IMR-90 (cell line): Measurements from ENCODE around the gene CNOT2. TPM values are rescaled to one million over a fixed set of nuclear protein-coding genes. Genes with fewer than 3 reads are reported as not detected.

Source experiments
- ATAC-seq: fragments of 200-7000 bp; cut with Tn5 transposase; 2 replicates; pipeline ENCODE4 v1.9.1; 2020; ENCODE audit warnings: low read depth, mild to moderate bottlenecking, moderate library complexity
- BruUV-seq: library from RNA; stranded (reverse); fragments of 400-500 nt; replicated peaks from 2 replicates; lab custom pipeline; 2021; lab: Mats Ljungman, UMichigan
- CTCF ChIA-PET: fragments of 300-600 bp; formaldehyde crosslinking; extraction: SDS; loops from one replicate; lab custom pipeline; 2021; ENCODE audit warnings: antibody characterized with exemption; lab: Yijun Ruan, JAX
- POLR2A ChIA-PET: fragments of 300-600 bp; sonication (Branson Sonifier 250); formaldehyde crosslinking; loops from one replicate; lab custom pipeline; 2022; ENCODE audit warnings: antibody characterized with exemption; ENCODE audit not compliant: unreplicated experiment; lab: Charles Lee
- DNase-seq: peaks from one replicate; pipeline ENCODE4 v3.0.0; 2013
- H2AFZ ChIP-seq: replicated peaks from 2 replicates; pipeline ENCODE3; 2013; ENCODE audit warnings: low read length, mild to moderate bottlenecking; ENCODE audit not compliant: poor library complexity
- H2AK5ac ChIP-seq: 2 replicates; pipeline ENCODE4 v1.6.1; 2013; ENCODE audit warnings: low read depth, low read length, inconsistent platforms
- H2AK9ac ChIP-seq: replicated peaks from 2 replicates; pipeline ENCODE3; 2013; ENCODE audit warnings: mild to moderate bottlenecking, low read depth, low read length, moderate library complexity; ENCODE audit not compliant: poor library complexity
- H2BK120ac ChIP-seq: 2 replicates; pipeline ENCODE4 v1.6.1; 2013; ENCODE audit warnings: low read depth, low read length, inconsistent platforms
- H2BK15ac ChIP-seq: 3 replicates; pipeline ENCODE4 v1.6.1; 2013; ENCODE audit warnings: low read depth, low read length, inconsistent platforms
- H2BK20ac ChIP-seq: 2 replicates; pipeline ENCODE4 v1.6.1; 2013; ENCODE audit warnings: low read depth, mild to moderate bottlenecking, inconsistent platforms, low read length, moderate library complexity
- H2BK5ac ChIP-seq: 2 replicates; pipeline ENCODE4 v1.6.1; 2013; ENCODE audit warnings: mild to moderate bottlenecking, low read depth, low read length, inconsistent platforms; ENCODE audit not compliant: poor library complexity, severe bottlenecking
- H3K14ac ChIP-seq: replicated peaks from 2 replicates; pipeline ENCODE4 v1.6.1; 2013; ENCODE audit warnings: low read depth, low read length, inconsistent platforms
- H3K18ac ChIP-seq: 2 replicates; pipeline ENCODE4 v1.6.1; 2013; ENCODE audit warnings: low read depth, low read length, control low read depth
- H3K23ac ChIP-seq: 2 replicates; pipeline ENCODE4 v1.6.1; 2013; ENCODE audit warnings: low read depth, low read length, inconsistent platforms
- H3K27ac ChIP-seq: 2 replicates; pipeline ENCODE4 v1.5.1; 2013; ENCODE audit warnings: mild to moderate bottlenecking, control low read depth, low read length; ENCODE audit not compliant: insufficient read depth
- H3K27me3 ChIP-seq: 2 replicates; pipeline ENCODE4 v1.6.1; 2013; ENCODE audit warnings: low read length; ENCODE audit not compliant: control insufficient read depth, insufficient read depth
- H3K36me3 ChIP-seq: 2 replicates; pipeline ENCODE4 v1.6.1; 2013; ENCODE audit warnings: low read length, mixed read lengths; ENCODE audit not compliant: control insufficient read depth, insufficient read depth
- H3K4ac ChIP-seq: 2 replicates; pipeline ENCODE4 v1.6.1; 2013; ENCODE audit warnings: low read depth, low read length, inconsistent platforms
- H3K4me1 ChIP-seq: 2 replicates; pipeline ENCODE4 v1.6.1; 2013; ENCODE audit warnings: low read length, mixed read lengths; ENCODE audit not compliant: control insufficient read depth, insufficient read depth
- H3K4me2 ChIP-seq: 2 replicates; pipeline ENCODE4 v1.6.1; 2013; ENCODE audit warnings: low read depth, mild to moderate bottlenecking, control low read depth, low read length, moderate library complexity
- H3K4me3 ChIP-seq: 2 replicates; pipeline ENCODE4 v1.5.1; 2013; ENCODE audit warnings: low read depth, mild to moderate bottlenecking, control low read depth, low read length, moderate library complexity; ENCODE audit not compliant: insufficient read depth
- H3K56ac ChIP-seq: 2 replicates; pipeline ENCODE4 v1.6.1; 2013; ENCODE audit warnings: low read length, inconsistent platforms; ENCODE audit not compliant: insufficient read depth; ENCODE audit errors: extremely low read depth
- H3K79me1 ChIP-seq, 2 experiments: 2 replicates each; pipeline ENCODE4 v1.6.1; 2013; ENCODE audit warnings: low read length in 2 of 2, inconsistent platforms in 1 of 2, low read depth in 1 of 2
- H3K9ac ChIP-seq: 2 replicates; pipeline ENCODE4 v1.6.1; 2013; ENCODE audit warnings: low read depth, low read length, control low read depth
- H3K9me1 ChIP-seq: 2 replicates; pipeline ENCODE4 v1.6.1; 2013; ENCODE audit warnings: low read length, inconsistent platforms; ENCODE audit not compliant: insufficient read depth
- H3K9me3 ChIP-seq: 2 replicates; pipeline ENCODE4 v1.6.1; 2013; ENCODE audit warnings: low read length; ENCODE audit not compliant: control insufficient read depth, insufficient read depth
- H4K20me1 ChIP-seq: 2 replicates; pipeline ENCODE4 v1.6.1; 2013; ENCODE audit warnings: low read length, inconsistent platforms; ENCODE audit not compliant: insufficient read depth
- H4K5ac ChIP-seq: 2 replicates; pipeline ENCODE4 v1.6.1; 2013; ENCODE audit warnings: mild to moderate bottlenecking, low read depth, low read length, control low read depth
- H4K8ac ChIP-seq, 2 experiments: 2 replicates each; pipeline ENCODE4 v1.6.1; 2013; ENCODE audit warnings: low read depth in 2 of 2, low read length in 2 of 2, control low read depth in 1 of 2, inconsistent platforms in 1 of 2
- H4K91ac ChIP-seq: 2 replicates; pipeline ENCODE4 v1.6.1; 2013; ENCODE audit warnings: low read depth, low read length, inconsistent platforms; ENCODE audit not compliant: insufficient read depth
- BHLHE40 ChIP-seq: fragments of 150-350 bp; IDR thresholded peaks from 2 replicates; pipeline ENCODE4 v1.6.1; 2016; ENCODE audit warnings: mild to moderate bottlenecking, low read depth, low read length
- CHD1 ChIP-seq: IDR thresholded peaks from 2 replicates; pipeline ENCODE4 v1.6.1; 2012; ENCODE audit warnings: low read depth, low read length, improper control_type of control experiment
- ELK1 ChIP-seq: fragments of 150-350 bp; IDR thresholded peaks from 2 replicates; pipeline ENCODE4 v1.6.1; 2016; ENCODE audit warnings: low read depth, mild to moderate bottlenecking, low read length, moderate library complexity, borderline replicate concordance
- FOS ChIP-seq: fragments of 150-350 bp; IDR thresholded peaks from 2 replicates; pipeline ENCODE4 v1.6.1; 2016; ENCODE audit warnings: low read depth, low read length
- MAZ ChIP-seq: IDR thresholded peaks from 2 replicates; pipeline ENCODE4 v1.6.1; 2012; ENCODE audit warnings: low read depth, mild to moderate bottlenecking, low read length, improper control_type of control experiment, moderate library complexity, borderline replicate concordance
- MXI1 ChIP-seq: IDR thresholded peaks from 2 replicates; pipeline ENCODE4 v1.6.1; 2012; ENCODE audit warnings: low read depth, mild to moderate bottlenecking, low read length, moderate library complexity, borderline replicate concordance
- NFE2L2 ChIP-seq: fragments of 150-350 bp; IDR thresholded peaks from 2 replicates; pipeline ENCODE4 v1.6.1; 2016; ENCODE audit warnings: low read depth, mild to moderate bottlenecking, low read length
- POLR2A ChIP-seq: IDR thresholded peaks from 2 replicates; pipeline ENCODE4 v1.6.1; 2012; ENCODE audit warnings: mild to moderate bottlenecking, low read depth, low read length
- RCOR1 ChIP-seq: IDR thresholded peaks from 2 replicates; pipeline ENCODE4 v1.6.1; 2012; ENCODE audit warnings: mild to moderate bottlenecking, low read length, improper control_type of control experiment; ENCODE audit not compliant: insufficient replicate concordance
- RFX5 ChIP-seq: IDR thresholded peaks from 2 replicates; pipeline ENCODE4 v1.8.0; 2012; ENCODE audit warnings: low read depth, mild to moderate bottlenecking, low read length, moderate library complexity
- SMC3 ChIP-seq: fragments of 150-350 bp; IDR thresholded peaks from 2 replicates; pipeline ENCODE4 v1.6.1; 2016; ENCODE audit warnings: low read depth, mild to moderate bottlenecking, antibody characterized with exemption, low read length, moderate library complexity
- WGBS, 2 experiments: methylation state at CpG; one replicate each; pipeline versions ENCODE4 v1.1.5 to v1.1.7; 2013; ENCODE audit warnings: missing lambda C conversion rate in 2 of 2; ENCODE audit not compliant: insufficient read length in 1 of 2; ENCODE audit errors: extremely low coverage in 2 of 2; 5-methylcytosine and 5-hydroxymethylcytosine counted together
- dilution Hi-C: fragments of 300-500 bp; cut with HindIII; formaldehyde crosslinking; loops from one replicate; pipeline ENCODE4 v1.14.3; 2018; ENCODE audit warnings: low sequenced_read_pairs; ENCODE audit not compliant: unreplicated experiment
- in situ Hi-C: fragments of 300-500 bp; cut with MboI; formaldehyde crosslinking; loops from 3 replicates; pipeline ENCODE4 v1.14.3; 2019; ENCODE audit warnings: low sequenced_read_pairs, inconsistent platforms, mixed read lengths
- intact Hi-C: fragments of 100-400 bp; cut with micrococcal nuclease; formaldehyde crosslinking; loops from 2 replicates; pipeline ENCODE4 v1.10.0; 2022
- polyA plus RNA-seq, 3 experiments: library from polyadenylated mRNA; depleted of rRNA; stranded (reverse); fragments of >200 nt; gene quantifications; 2 replicates each; pipeline ENCODE4 v1.2.3, GENCODE V29; 2012; ENCODE audit warnings: low replicate concordance in 1 of 3
- total RNA-seq: library from RNA; depleted of rRNA; stranded (reverse); fragments of >200 nt; gene quantifications from 2 replicates; pipeline ENCODE4 v1.2.3, GENCODE V29; 2012
- TF ChIP-seq, protein P1 (sequence below): fragments of 150-350 bp; IDR thresholded peaks from 2 replicates; pipeline ENCODE4 v1.6.1; 2017; ENCODE audit warnings: mild to moderate bottlenecking, antibody characterized with exemption, low read length, low read depth
- TF ChIP-seq, protein P2 (sequence below): conservative IDR thresholded peaks from 2 replicates; pipeline ENCODE4 v1.5.1; 2012; ENCODE audit warnings: mild to moderate bottlenecking, low read depth, low read length, improper control_type of control experiment

CNOT2 gene
- total and polyA plus RNA-seq, 2 of the 4 experiments (the other 2 are of a cell fraction): 63.4 to 159 TPM

DNA sequence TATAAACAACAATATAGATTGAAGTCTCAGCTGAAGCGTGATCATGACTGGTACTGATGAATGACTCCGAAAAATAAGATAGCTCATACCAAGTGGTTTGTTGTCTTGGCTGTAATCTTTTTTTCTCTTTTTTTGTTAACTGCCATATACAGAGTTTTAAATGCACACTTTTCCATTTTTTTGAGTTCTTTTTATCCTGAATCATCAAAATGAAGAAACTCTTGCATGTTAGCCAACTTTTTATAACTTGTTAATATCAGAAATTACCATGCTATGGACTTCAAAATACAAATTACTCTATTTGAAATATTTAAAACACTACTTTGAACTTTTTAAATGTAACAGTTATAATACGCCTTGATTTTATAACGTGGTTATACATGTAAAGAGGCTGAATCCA is 112.7 kb downstream of the CNOT2 start:
- H3K4me3 ChIP-seq: no peak overlapping the region
- WGBS, 2 experiments: no CpG with 5 or more reads among the region's 4 CpGs
- H2BK20ac ChIP-seq: no peak overlapping the region
- no peak overlapping the region for H3K14ac ChIP-seq
- in situ Hi-C loops (no loop called here), intact Hi-C loops (no loop called here), dilution Hi-C loops (no loop called here)
- H4K91ac ChIP-seq: no peak overlapping the region
- no TSS peak for BruUV-seq
- ATAC-seq (no peak), DNase-seq (no peak)
- no peaks in the 10 kb centered on the region for H3K27me3 ChIP-seq
- H2AK9ac ChIP-seq: no peak overlapping the region
- H3K4me2 ChIP-seq: no peak overlapping the region
- TF ChIP-seq FOS: no peak
- TF ChIP-seq SMC3: no peak
- TF ChIP-seq, protein P1, sequence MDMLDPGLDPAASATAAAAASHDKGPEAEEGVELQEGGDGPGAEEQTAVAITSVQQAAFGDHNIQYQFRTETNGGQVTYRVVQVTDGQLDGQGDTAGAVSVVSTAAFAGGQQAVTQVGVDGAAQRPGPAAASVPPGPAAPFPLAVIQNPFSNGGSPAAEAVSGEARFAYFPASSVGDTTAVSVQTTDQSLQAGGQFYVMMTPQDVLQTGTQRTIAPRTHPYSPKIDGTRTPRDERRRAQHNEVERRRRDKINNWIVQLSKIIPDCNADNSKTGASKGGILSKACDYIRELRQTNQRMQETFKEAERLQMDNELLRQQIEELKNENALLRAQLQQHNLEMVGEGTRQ: no peak
- TF ChIP-seq MAZ: no peak
- TF ChIP-seq ELK1: no peak
- no peak for TF ChIP-seq NFE2L2
- no peak for TF ChIP-seq RFX5
- TF ChIP-seq, protein P2, sequence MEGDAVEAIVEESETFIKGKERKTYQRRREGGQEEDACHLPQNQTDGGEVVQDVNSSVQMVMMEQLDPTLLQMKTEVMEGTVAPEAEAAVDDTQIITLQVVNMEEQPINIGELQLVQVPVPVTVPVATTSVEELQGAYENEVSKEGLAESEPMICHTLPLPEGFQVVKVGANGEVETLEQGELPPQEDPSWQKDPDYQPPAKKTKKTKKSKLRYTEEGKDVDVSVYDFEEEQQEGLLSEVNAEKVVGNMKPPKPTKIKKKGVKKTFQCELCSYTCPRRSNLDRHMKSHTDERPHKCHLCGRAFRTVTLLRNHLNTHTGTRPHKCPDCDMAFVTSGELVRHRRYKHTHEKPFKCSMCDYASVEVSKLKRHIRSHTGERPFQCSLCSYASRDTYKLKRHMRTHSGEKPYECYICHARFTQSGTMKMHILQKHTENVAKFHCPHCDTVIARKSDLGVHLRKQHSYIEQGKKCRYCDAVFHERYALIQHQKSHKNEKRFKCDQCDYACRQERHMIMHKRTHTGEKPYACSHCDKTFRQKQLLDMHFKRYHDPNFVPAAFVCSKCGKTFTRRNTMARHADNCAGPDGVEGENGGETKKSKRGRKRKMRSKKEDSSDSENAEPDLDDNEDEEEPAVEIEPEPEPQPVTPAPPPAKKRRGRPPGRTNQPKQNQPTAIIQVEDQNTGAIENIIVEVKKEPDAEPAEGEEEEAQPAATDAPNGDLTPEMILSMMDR: no peak
- no peak for TF ChIP-seq MXI1
- TF ChIP-seq BHLHE40: no peak
- TF ChIP-seq POLR2A: no peak
- no peak for TF ChIP-seq RCOR1
- no peak for TF ChIP-seq CHD1
- no peaks in the 10 kb centered on the region for H3K4me1 ChIP-seq
- H3K4ac ChIP-seq: no peak overlapping the region
- no peaks in the 10 kb centered on the region for H3K9me3 ChIP-seq
- no peak overlapping the region for H3K23ac ChIP-seq
- CTCF ChIA-PET: no interaction called here
- H3K79me1 ChIP-seq: no peaks in the 10 kb centered on the region
- no peak overlapping the region for H3K27ac ChIP-seq
- peaks cover 5% of the 10 kb centered on the region for H3K36me3 ChIP-seq
- POLR2A ChIA-PET: no interaction called here
- no peak overlapping the region for H3K56ac ChIP-seq
- no peak overlapping the region for H2AK5ac ChIP-seq
- no peak overlapping the region for H4K5ac ChIP-seq
- no peak overlapping the region for H2BK15ac ChIP-seq
- H3K18ac ChIP-seq: no peak overlapping the region
- H3K9ac ChIP-seq: no peak overlapping the region
- H4K20me1 ChIP-seq: no peaks in the 10 kb centered on the region
- no peak overlapping the region for H2BK5ac ChIP-seq
- no peak overlapping the region for H2AFZ ChIP-seq
- H4K8ac ChIP-seq: no peak overlapping the region
- no peaks in the 10 kb centered on the region; the same call in 1 of the 2 replicates for H3K9me1 ChIP-seq
- H2BK120ac ChIP-seq: no peak overlapping the region
